GM06990 (cell line): ENCODE results near the gene GREB1.

Source experiments
- DNase-seq: peaks from one replicate; pipeline ENCODE4 v3.0.0-alpha.2; 2011; ENCODE audit not compliant: insufficient read length; ENCODE audit errors: extremely low read depth
- H3K27me3 ChIP-seq: replicated peaks from 2 replicates; pipeline ENCODE4 v1.6.0; 2011; ENCODE audit warnings: low read length; ENCODE audit not compliant: control insufficient read depth, insufficient read depth
- H3K36me3 ChIP-seq: 2 replicates; pipeline ENCODE4 v1.5.1; 2011; ENCODE audit warnings: low read length; ENCODE audit not compliant: control insufficient read depth, insufficient read depth
- H3K4me3 ChIP-seq: replicated peaks from 2 replicates; pipeline ENCODE4 v1.5.1; 2011; ENCODE audit warnings: low read depth, mild to moderate bottlenecking, control low read depth, low read length
- TF ChIP-seq, protein P1 (sequence below): IDR thresholded peaks from 2 replicates; pipeline ENCODE4 v1.5.1; 2011; ENCODE audit warnings: low read length, control low read depth, mild to moderate bottlenecking, inconsistent platforms; ENCODE audit not compliant: insufficient read depth, poor library complexity, severe bottlenecking

Gene GREB1

DNA sequence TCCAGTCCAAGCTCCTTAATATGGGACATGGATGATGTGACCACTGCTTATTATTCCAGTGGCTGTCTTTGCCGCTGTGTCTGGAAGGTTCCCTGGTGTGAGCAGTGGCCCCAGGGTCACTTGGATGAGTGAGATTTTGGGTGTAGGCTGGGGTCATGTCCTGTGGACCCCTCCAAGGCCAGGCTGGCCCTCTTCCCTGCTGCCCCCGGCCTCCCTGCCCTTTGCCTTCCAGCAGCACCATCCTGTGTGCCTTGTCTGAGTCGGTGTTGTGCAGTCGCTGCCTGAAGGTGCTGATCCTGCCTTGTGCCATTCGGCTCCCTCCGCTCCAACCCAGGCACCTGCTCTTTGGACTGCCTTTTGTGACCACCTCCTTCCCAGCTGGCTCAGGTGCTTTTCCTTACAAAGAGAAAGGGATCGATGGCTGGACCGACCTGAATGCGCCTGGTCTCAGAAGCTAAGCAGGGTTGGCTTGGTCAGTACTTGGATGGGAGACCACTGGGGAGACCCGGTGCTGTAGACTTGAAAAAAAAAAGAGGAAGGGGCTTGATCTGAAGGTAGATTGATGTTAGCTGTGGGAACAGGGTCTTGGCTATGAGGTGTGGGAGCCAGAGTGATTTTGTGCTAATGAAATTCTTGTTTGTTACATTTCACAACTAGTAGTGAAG lies 16.7 kb upstream of the GREB1 start:
- DNase-seq, result no peak
- Histone ChIP-seq H3K36me3 (no peaks in the 10 kb centered on the region), H3K4me3 (no peak overlapping the region), H3K27me3 (no peaks in the 10 kb centered on the region; the same call in 1 of the 2 replicates)
- TF ChIP-seq, protein P1, sequence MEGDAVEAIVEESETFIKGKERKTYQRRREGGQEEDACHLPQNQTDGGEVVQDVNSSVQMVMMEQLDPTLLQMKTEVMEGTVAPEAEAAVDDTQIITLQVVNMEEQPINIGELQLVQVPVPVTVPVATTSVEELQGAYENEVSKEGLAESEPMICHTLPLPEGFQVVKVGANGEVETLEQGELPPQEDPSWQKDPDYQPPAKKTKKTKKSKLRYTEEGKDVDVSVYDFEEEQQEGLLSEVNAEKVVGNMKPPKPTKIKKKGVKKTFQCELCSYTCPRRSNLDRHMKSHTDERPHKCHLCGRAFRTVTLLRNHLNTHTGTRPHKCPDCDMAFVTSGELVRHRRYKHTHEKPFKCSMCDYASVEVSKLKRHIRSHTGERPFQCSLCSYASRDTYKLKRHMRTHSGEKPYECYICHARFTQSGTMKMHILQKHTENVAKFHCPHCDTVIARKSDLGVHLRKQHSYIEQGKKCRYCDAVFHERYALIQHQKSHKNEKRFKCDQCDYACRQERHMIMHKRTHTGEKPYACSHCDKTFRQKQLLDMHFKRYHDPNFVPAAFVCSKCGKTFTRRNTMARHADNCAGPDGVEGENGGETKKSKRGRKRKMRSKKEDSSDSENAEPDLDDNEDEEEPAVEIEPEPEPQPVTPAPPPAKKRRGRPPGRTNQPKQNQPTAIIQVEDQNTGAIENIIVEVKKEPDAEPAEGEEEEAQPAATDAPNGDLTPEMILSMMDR, result no peak

- no peaks in the 10 kb centered on the region; the same call in 1 of the 2 replicates for H3K27me3 ChIP-seq
- no peaks in the 10 kb centered on the region for H3K36me3 ChIP-seq
- no peak for DNase-seq
- H3K4me3 ChIP-seq, result no peak overlapping the region
- TF ChIP-seq, protein P1, result no peak
Observed at GRCh38 chr2:11517906-11518305, 15.9 kb upstream of the GREB1 start.

DNA sequence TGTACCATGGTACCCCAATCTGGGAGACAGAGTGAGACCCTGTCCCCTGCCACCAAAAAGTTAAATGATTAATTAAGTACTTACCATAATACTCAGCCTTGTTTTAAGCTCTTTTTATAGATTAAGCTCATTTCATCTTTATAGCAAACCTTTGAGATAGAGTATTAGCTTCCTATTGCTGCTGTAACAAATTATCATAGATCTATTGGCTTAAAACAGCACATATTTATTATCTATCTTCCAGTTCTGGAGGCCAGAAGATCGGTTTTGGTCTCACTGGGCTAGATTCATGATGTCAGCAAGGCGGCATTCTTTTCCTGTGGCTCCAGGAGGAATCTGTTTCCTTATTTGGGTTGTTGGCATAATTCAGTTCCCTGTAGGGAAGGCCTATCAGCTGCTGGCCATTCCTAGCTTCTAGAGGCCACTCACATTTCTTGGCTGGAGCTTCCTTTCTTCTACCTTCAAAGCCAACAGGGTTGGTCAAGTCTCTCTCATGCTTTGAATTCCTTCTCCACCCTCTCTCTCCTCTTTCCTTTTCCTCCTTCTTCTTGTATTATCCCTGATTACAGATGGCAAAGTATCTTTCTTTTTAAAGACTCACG lies 13.7 kb upstream of the GREB1 start:
- DNase-seq, result no peak
- H3K36me3 ChIP-seq, result no peaks in the 10 kb centered on the region
- TF ChIP-seq, protein P1, result no peak
- no peak overlapping the region for H3K4me3 ChIP-seq
- no peaks in the 10 kb centered on the region; the same call in 1 of the 2 replicates for H3K27me3 ChIP-seq

DNA sequence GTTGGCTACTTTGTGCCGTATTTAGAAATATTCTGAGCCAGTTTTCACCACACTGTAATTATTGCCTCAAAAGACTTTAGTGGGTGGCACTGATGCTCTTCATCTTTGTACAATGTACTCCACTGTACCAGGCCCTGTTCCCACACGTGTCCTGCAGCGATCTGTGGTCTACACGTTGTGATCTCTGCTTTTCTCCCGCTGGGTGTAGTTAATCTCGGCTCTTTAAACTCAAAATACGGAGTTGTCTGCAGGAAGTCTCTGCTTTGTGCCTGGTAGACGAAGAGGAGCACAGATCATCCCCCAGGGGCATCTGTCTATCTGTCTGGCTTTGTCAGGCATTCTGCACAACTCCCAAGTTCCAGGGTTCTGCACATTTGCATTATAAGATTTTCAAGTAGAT lies 12.1 kb upstream of the GREB1 start:
- TF ChIP-seq, protein P1, result no peak
- H3K4me3 ChIP-seq, result no peak overlapping the region
- no peaks in the 10 kb centered on the region; the same call in 1 of the 2 replicates for H3K27me3 ChIP-seq
- no peak for DNase-seq
- no peaks in the 10 kb centered on the region for H3K36me3 ChIP-seq

DNA sequence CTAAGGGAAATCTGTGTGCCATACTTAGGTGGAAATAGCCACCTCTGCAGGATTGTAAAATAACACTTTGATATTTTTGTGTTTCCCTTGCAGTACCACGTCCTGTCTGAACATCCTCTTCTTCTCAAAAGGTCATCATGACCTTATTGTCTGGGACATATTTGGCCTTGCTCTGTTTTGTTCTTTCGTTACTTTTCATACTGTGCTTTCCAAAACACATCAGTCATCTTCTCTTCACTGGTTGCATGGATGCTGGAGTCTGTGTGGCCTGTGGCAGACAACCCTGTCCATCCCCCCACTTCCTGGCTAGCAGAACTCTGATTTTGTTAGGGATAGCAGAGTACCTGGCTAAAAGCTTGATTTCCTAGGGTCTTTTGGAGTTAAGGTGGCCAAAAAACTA lies 9.4 kb upstream of the GREB1 start:
- Histone ChIP-seq H3K36me3 (no peaks in the 10 kb centered on the region), H3K27me3 (no peaks in the 10 kb centered on the region), H3K4me3 (no peak overlapping the region)
- TF ChIP-seq, protein P1, result no peak
- no peak for DNase-seq

DNA sequence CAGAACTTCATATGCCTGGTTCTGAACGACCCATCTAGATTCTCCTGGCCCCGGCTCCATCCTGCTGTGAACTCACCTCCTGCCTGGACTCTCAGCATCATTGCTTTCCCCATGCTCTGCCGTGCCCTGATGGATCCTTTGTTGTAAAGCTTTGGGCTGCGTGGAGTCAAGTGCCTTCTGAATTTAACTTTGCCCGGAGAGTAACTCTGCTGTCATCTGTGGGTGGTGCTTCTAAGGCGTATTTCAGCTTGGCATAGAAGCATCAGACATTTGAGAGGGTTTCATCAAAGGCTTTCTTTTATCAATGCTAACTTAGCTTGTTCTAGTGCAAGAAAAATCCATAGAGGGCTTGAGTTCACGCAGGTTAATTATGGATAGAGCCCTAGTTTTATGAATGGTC lies 8.1 kb upstream of the GREB1 start:
- TF ChIP-seq, protein P1, result no peak
- no peak overlapping the region for H3K4me3 ChIP-seq
- DNase-seq, result no peak

More for the DNA sequence above, 8.1 kb upstream of the GREB1 start:
- Histone ChIP-seq H3K36me3 (no peaks in the 10 kb centered on the region), H3K27me3 (no peaks in the 10 kb centered on the region)
